ENCODE data around the gene PCDH1.

PCDH1 gene

DNA sequence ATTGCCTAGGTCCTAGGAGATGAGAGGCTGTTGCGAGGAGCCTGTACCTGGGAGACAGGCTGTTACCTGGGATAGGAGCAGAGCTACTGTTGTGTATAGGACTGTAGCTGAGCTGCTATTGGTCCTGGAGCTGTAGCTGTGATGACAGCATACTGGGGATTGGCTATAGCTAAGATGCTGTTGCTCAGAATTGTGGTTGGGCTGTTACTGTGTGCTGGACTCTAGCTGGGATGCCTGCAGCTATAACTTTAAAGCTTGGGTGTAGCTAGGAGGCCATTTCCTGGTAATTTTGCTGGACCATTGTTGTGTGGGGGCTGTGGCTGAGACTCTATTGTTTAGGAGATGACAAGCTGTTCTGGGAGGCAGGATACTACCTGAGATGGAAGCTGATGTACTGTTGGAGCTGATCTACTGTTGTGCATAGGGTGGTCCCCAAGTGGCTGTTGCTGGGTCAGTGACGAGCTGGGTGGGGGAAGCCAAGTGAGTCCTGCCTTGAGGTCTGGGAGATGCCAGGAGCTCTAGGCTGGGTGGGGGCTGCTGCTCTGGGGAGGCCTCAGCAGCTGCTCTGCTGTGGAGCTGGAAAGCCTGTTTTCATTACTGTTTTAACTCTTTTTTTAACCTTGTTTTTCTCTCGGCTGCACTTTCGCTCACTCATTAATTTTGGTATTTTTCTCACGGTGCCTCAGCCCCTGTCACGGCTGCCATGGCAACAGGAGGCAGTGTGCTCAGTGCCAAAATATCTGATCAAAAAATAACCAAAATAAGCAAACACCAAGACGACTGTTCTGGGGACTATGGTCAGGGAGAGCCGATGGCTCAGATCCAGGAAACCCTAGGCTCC lies 3.0 kb upstream of the PCDH1 start:
- H3K4me2 ChIP-seq, result peak overlapping the region; percentile 1; the same call in 1 of the 2 replicates
- no peak for TF ChIP-seq Cebpa-rat (IDR thresholded peaks at IDR 0.05)
- no peaks in the 10 kb centered on the region for H3K36me3 ChIP-seq
- H4K20me1 ChIP-seq, result peaks cover 38% of the 10 kb centered on the region; the same call in 1 of the 2 replicates
- H3K27me3 ChIP-seq, result peaks cover 68% of the 10 kb centered on the region
- H3K4me3 ChIP-seq, result no peak overlapping the region
- peaks cover 57% of the 10 kb centered on the region for H3K4me1 ChIP-seq
- H3K27ac ChIP-seq, result no peak overlapping the region
- no peak overlapping the region for H3K9ac ChIP-seq
- H3K9me3 ChIP-seq, result no peaks in the 10 kb centered on the region

DNA sequence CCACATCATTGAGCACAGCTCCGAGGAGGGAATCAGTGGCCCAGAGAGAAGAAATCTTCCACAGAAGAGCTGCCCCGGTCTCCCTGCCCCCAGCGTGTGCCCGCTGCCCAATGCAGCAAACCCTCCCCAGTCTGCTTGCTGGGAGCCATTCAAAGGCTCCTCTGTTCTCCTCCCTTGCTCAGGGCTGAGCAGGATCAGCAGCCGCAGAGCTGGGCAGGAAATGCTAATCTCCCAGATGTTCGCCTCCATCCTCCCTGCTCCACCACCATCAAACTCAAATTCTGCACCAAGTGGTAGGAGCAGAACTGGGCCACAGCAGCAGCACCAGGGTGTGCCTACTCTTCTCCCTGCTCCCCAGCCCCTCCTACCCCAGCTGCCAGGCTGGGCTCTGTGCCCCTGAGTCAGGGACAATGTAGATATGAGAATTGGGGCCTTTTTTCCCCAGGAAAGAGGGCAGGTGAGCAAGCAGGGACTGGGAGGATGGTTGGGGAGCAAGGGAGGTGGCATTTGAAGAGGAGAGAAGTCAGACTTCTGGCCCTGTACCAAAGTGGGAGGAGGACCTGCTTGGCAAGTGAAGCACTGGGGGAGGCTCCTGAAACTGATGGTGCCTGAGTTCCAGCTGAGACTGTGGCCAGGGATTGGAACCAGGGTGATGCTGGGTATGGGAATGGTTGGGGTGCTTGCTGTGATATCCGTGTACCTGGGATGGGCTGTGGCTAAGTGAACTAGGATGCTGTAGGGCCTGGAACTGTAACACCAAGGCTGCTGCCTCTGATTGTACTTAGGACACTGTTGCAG lies 1.9 kb upstream of the PCDH1 start:
- Histone ChIP-seq H3K27ac (no peak overlapping the region), H3K9me3 (no peaks in the 10 kb centered on the region), H3K36me3 (no peaks in the 10 kb centered on the region), H4K20me1 (peaks cover 46% of the 10 kb centered on the region; the same call in 1 of the 2 replicates), H3K9ac (no peak overlapping the region), H3K4me2 (peak overlapping the region; percentile 72), H3K4me3 (no peak overlapping the region), H3K27me3 (peaks cover 78% of the 10 kb centered on the region), H3K4me1 (peaks cover 62% of the 10 kb centered on the region)
- TF ChIP-seq Cebpa-rat (IDR thresholded peaks at IDR 0.05), result no peak

DNA sequence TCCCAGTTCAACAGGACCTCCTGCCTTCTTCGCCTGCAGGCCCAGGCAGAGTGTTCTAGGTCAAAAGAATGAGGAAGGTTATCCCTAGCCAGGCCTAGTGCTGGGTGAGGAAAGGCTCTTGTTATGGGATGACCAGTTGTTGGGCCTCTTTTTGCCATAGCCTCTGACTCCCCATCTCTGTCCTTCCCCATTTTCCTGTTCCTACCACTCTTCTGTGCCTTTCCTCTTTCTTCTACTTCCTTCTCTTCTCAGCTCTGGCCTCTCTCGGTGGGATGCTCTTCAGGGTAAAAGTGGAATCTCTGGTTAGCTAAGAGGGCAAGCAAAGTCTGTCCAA lies 1.2 kb upstream of the PCDH1 start:
- no peak for TF ChIP-seq Cebpa-rat (IDR thresholded peaks at IDR 0.05)
- Histone ChIP-seq H3K4me1 (peaks cover 62% of the 10 kb centered on the region), H3K36me3 (no peaks in the 10 kb centered on the region), H3K4me2 (peak overlapping the region; percentile 72), H3K27ac (no peak overlapping the region), H3K9me3 (no peaks in the 10 kb centered on the region), H4K20me1 (peaks cover 46% of the 10 kb centered on the region; the same call in 1 of the 2 replicates), H3K4me3 (no peak overlapping the region), H3K9ac (no peak overlapping the region), H3K27me3 (peaks cover 80% of the 10 kb centered on the region)

DNA sequence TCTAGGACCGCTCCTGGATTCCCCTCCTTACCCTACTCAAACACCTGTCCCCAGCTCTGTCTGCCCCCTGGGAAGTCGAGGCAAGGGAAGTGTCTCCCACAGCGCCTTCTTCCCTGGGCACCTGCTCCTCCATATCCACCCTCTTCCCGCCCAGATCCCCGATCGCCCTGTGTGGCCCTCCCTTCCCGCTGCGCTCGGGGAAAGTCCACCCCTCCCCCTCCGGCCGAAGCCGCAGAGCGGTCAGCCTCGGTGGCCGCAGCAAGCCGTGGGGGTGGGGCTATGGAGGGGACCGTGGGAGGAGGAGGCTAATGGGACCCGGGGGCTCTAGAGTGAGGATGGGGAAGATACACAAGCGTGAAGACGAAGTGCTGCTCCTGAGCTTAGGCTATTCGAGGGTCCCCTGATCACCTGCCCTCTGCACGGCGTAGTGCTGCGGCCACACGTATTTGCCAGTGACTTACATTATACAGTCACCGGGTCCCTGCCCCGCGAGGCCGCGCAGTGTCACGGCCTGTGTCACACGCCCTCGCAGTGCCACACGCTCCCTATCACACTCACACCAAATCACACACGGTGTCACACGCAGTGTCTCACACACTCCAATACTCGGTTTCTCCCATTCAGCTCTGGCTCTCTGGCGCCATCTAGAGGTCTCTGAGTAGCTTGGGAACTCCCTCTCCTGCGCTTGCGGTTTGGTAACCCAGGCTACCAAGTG lies 658 bp upstream of the PCDH1 start:
- H3K27me3 ChIP-seq, result peaks cover 80% of the 10 kb centered on the region
- no peak for TF ChIP-seq Cebpa-rat (IDR thresholded peaks at IDR 0.05)

DNA sequence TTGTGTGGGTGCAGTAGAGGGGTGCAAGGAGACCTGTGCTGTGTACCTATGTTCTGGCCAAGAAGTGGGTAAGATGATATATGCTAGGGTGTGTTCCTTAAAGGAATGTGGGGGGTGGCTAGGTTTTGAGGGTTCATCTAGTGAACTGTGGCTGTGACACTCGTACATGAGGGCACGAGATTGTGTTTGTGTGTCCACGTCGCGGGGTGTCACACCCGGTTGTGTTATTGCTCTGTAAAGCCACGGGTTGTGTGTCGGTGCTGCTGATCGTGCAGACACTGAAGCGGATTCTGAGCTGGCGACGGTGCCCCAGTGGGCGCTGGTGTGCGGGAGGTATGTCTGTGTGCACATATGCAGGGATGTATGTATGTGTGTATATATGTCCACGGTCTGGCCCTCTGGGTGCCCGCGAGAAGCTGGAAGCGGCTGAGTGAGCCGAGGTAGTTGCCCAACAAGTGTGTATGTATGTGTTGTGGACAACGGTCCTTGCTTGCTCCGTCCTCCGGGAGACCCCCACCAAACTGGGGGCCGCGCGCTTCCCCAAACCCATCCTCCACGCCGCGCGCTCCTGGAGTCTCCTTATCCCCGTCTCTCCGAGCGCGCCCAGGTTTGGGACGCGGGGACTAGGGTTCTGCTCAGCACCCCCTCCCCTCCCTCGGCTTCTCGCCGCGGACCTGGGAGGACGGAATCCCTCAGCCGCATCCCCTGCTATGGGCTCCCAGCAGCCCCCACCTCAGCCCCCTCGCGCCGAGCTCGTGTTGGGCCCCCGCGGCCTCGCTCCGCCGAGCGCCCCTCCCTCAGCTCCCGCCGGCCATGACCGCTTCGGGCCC lies 639 bp downstream of the PCDH1 start:
- Histone ChIP-seq H3K4me2 (peak overlapping the region; percentile 82), H3K9me3 (no peaks in the 10 kb centered on the region), H3K4me1 (peaks cover 59% of the 10 kb centered on the region), H4K20me1 (peaks cover 46% of the 10 kb centered on the region; the same call in 1 of the 2 replicates), H3K27ac (no peak overlapping the region), H3K27me3 (peaks cover 70% of the 10 kb centered on the region), H3K36me3 (no peaks in the 10 kb centered on the region), H3K9ac (no peak overlapping the region), H3K4me3 (peak overlapping the region; percentile 60)
- TF ChIP-seq Cebpa-rat (IDR thresholded peaks at IDR 0.05), result no peak

More for the DNA sequence above, 658 bp upstream of the PCDH1 start:
- Histone ChIP-seq H3K4me1 (peaks cover 62% of the 10 kb centered on the region), H3K4me3 (0 out of 2 replicates have a peak overlapping the region, but pooled peaks have one; percentile 41), H3K9me3 (no peaks in the 10 kb centered on the region), H4K20me1 (peaks cover 46% of the 10 kb centered on the region; the same call in 1 of the 2 replicates), H3K4me2 (peak overlapping the region; percentile 72), H3K9ac (no peak overlapping the region), H3K27ac (no peak overlapping the region), H3K36me3 (no peaks in the 10 kb centered on the region)

DNA sequence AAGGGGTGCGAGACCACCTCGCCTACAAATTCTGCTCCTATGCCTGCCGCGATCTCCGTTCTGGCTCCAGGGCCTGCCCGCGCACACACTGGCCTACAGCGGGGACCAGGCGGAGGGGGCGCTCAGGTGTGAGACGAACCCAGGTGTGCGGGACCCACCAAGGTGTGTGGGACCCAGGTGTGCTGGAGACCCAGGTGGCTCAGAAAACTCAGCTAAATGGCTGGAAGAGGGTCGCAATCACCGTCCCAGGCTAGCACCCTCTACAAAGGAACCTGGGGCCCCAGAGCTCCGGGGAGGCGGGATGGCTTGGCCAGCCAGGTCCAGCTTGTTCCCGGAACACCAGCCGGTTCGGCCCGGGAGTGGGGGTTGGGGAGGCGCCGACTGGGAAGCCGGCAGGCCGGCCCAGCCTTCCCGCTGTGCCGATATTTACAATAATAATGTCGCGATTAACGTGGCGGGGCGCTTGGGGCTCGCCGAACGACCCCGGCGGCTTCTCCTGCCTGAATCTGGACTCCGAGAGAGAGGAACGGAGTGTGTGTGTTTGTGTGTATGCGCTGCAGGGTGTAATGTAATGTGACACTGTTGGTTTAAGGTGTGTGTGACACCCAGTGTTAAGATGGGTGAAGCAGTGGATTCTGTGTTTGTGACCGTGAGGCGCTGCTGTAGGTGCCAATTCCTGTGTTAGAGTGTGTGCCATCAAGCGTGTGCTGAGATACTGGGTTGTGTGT lies 1.4 kb downstream of the PCDH1 start:
- no peak overlapping the region for H3K27ac ChIP-seq
- H3K9me3 ChIP-seq, result no peaks in the 10 kb centered on the region
- peaks cover 46% of the 10 kb centered on the region; the same call in 1 of the 2 replicates for H4K20me1 ChIP-seq
- no peaks in the 10 kb centered on the region for H3K36me3 ChIP-seq
- H3K27me3 ChIP-seq, result peaks cover 62% of the 10 kb centered on the region
- H3K4me3 ChIP-seq, result peak overlapping the region; percentile 33; the same call in 1 of the 2 replicates
- H3K9ac ChIP-seq, result no peak overlapping the region
- no peak for TF ChIP-seq Cebpa-rat (IDR thresholded peaks at IDR 0.05)
- H3K4me2 ChIP-seq, result peak overlapping the region; percentile 64
- peaks cover 51% of the 10 kb centered on the region for H3K4me1 ChIP-seq

DNA sequence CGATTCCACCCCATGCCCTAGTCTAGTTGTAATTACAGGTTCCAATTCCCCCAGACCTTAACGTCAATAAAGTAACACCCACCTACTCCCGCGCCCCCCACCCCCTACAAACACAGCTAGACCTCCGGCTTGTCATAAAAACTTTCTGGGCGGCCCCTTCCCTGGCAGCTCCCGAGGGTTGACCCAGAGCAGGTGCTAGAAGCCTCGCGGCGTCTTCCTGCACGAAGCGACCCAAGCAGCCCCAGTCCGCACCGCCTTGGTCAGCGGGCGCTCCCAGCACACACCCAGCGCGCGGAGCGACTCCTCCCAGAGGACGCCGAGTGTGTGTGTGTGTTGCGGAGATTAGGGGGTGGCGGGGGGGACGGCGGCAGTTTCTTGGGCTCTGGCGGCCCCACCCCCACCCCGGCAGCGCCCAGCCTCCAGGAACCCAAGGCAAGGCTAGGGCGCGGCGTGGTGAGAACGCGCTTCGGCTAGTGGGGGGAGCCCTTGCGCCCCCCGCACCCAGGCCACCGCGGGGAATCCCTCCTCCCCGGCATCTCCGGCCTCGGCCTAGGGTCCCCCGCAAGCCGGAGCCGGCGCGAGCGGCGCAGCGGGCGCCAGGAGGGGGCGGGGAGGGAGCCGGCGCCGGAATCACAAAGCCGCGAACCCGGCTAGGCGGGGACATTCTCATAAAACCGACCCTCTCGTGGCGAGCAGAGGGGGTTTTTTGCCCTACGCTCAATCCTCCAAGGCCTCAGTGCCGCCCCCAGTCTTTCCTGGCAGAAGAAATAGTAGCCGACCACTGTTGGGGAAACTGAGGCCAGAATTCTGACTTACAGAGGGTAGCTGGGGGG lies 2.2 kb downstream of the PCDH1 start:
- no peak for TF ChIP-seq Cebpa-rat (IDR thresholded peaks at IDR 0.05)
- peak overlapping the region; percentile 33; the same call in 1 of the 2 replicates for H3K4me3 ChIP-seq
- H3K4me2 ChIP-seq, result peak overlapping the region; percentile 64
- no peaks in the 10 kb centered on the region for H3K9me3 ChIP-seq
- no peak overlapping the region for H3K9ac ChIP-seq
- H3K36me3 ChIP-seq, result no peaks in the 10 kb centered on the region
- H3K27me3 ChIP-seq, result peaks cover 64% of the 10 kb centered on the region
- H3K27ac ChIP-seq, result no peak overlapping the region
- peaks cover 43% of the 10 kb centered on the region for H3K4me1 ChIP-seq
- peaks cover 46% of the 10 kb centered on the region; the same call in 1 of the 2 replicates for H4K20me1 ChIP-seq
